Caco-2 (cell line): ENCODE results near the gene TTC28. TPM values are rescaled to one million over a fixed set of nuclear protein-coding genes. Genes with fewer than 3 reads are reported as not detected.

ENCODE experiments used
- BruUV-seq: library from RNA; stranded (reverse); fragments of 400-500 nt; replicated peaks from 2 replicates; lab custom pipeline; 2021; lab: Mats Ljungman, UMichigan
- CTCF ChIA-PET: fragments of 300-600 bp; sonication (Branson Sonifier 250); formaldehyde crosslinking; loops from one replicate; lab custom pipeline; 2022; ENCODE audit warnings: antibody characterized with exemption; lab: Charles Lee
- POLR2A ChIA-PET: fragments of 300-600 bp; sonication (Branson Sonifier 250); formaldehyde crosslinking; loops from one replicate; lab custom pipeline; 2022; ENCODE audit warnings: antibody characterized with exemption; lab: Charles Lee
- DNase-seq, 2 experiments: peaks; one replicate each; pipeline versions ENCODE4 v3.0.0 to v3.0.0-alpha.2; 2020 to 2022
- H3K27me3 ChIP-seq: replicated peaks from 2 replicates; pipeline ENCODE4 v1.6.0; 2011; ENCODE audit warnings: low read length; ENCODE audit not compliant: control insufficient read depth, insufficient read depth
- H3K36me3 ChIP-seq: 2 replicates; pipeline ENCODE4 v1.5.1; 2011; ENCODE audit warnings: low read length; ENCODE audit not compliant: control insufficient read depth, insufficient read depth
- H3K4me1 ChIP-seq: fragments of 250-450 bp; sonication (Bioruptor Pico); 2 replicates; pipeline ENCODE4 v1.5.1; 2020; ENCODE audit warnings: mild to moderate bottlenecking
- H3K4me3 ChIP-seq: 2 replicates; pipeline ENCODE4 v1.5.1; 2011; ENCODE audit warnings: low read depth, mild to moderate bottlenecking, control low read depth, low read length
- H3K9me3 ChIP-seq: fragments of 250-450 bp; sonication (Bioruptor Pico); 2 replicates; pipeline ENCODE4 v1.5.1; 2020; ENCODE audit warnings: mild to moderate bottlenecking, moderate library complexity
- H3K27ac Mint-ChIP-seq: one replicate; pipeline ENCODE4 v1.8.0; 2022; ENCODE audit warnings: mixed read lengths; ENCODE audit not compliant: unreplicated experiment
- H3K27me3 Mint-ChIP-seq: one replicate; pipeline ENCODE4 v1.8.0; 2022; ENCODE audit warnings: mixed read lengths; ENCODE audit not compliant: insufficient read depth, unreplicated experiment
- H3K36me3 Mint-ChIP-seq: one replicate; pipeline ENCODE4 v1.8.0; 2022; ENCODE audit warnings: mild to moderate bottlenecking, mixed read lengths; ENCODE audit not compliant: insufficient read depth, unreplicated experiment
- H3K4me1 Mint-ChIP-seq: one replicate; pipeline ENCODE4 v1.8.0; 2022; ENCODE audit warnings: low read depth, mixed read lengths; ENCODE audit not compliant: unreplicated experiment
- H3K4me3 Mint-ChIP-seq: one replicate; pipeline ENCODE4 v1.8.0; 2022; ENCODE audit warnings: mild to moderate bottlenecking, moderate library complexity, mixed read lengths; ENCODE audit not compliant: unreplicated experiment
- H3K9me3 Mint-ChIP-seq: one replicate; pipeline ENCODE4 v1.8.0; 2022; ENCODE audit warnings: mixed read lengths; ENCODE audit not compliant: unreplicated experiment
- CTCF ChIP-seq, 2 experiments: fragments of 200-600 bp in 1 of 2; IDR thresholded peaks; 1 replicate in 1 of 2; 2 replicates in 1 of 2; pipeline versions ENCODE4 v1.5.1 to v1.8.0; 2011 to 2022; ENCODE audit warnings: antibody characterized with exemption in 1 of 2, control low read depth in 1 of 2, inconsistent platforms in 1 of 2, low read depth in 1 of 2, low read length in 1 of 2, mild to moderate bottlenecking in 1 of 2, moderate library complexity in 1 of 2; ENCODE audit not compliant: insufficient read depth in 1 of 2, severe bottlenecking in 1 of 2, unreplicated experiment in 1 of 2
- intact Hi-C: fragments of 100-400 bp; cut with micrococcal nuclease; formaldehyde crosslinking; loops from one replicate; pipeline ENCODE4 v1.10.0; 2022; ENCODE audit not compliant: unreplicated experiment
- total RNA-seq: library from RNA; stranded (reverse); gene quantifications from 2 replicates; pipeline ENCODE4 v1.2.3, GENCODE V29; 2022

TTC28 gene
- total RNA-seq, 1 experiment from 2014 or later, result 12.0 TPM

GRCh38 chr22:28413612-28414399, 265.8 kb downstream of the TTC28 start:
- H3K27ac Mint-ChIP-seq, result no peak overlapping the region

GRCh38 chr22:28412109-28412508, 267.5 kb downstream of the TTC28 start:
- Mint-ChIP-seq H3K9me3 (no peaks in the 10 kb centered on the region), H3K36me3 (no peaks in the 10 kb centered on the region), H3K4me1 (peaks cover 8% of the 10 kb centered on the region), H3K4me3 (no peak overlapping the region), H3K27me3 (no peaks in the 10 kb centered on the region), H3K27ac (no peak overlapping the region)
- BruUV-seq, result no TSS peak
- no peak for DNase-seq
- no peak overlapping the region for H3K4me3 ChIP-seq
- H3K36me3 ChIP-seq, result no peaks in the 10 kb centered on the region
- no peak for TF ChIP-seq CTCF (IDR thresholded peaks at IDR 0.05; ENCODE audit: insufficient read depth in 1 of 2, low read depth in 1 of 2, low read length in 1 of 2, severe bottlenecking in 1 of 2, unreplicated experiment in 1 of 2)
- intact Hi-C loops, result no loop called here
- CTCF ChIA-PET, result no interaction called here
- H3K9me3 ChIP-seq, result no peaks in the 10 kb centered on the region
- peaks cover 5% of the 10 kb centered on the region; the same call in 1 of the 2 replicates for H3K4me1 ChIP-seq
- H3K27me3 ChIP-seq, result no peaks in the 10 kb centered on the region
- POLR2A ChIA-PET, result no interaction called here

More at GRCh38 chr22:28413612-28414399, 265.8 kb downstream of the TTC28 start:
- Histone ChIP-seq H3K36me3 (no peaks in the 10 kb centered on the region), H3K4me3 (no peak overlapping the region), H3K4me1 (peaks cover 5% of the 10 kb centered on the region; the same call in 1 of the 2 replicates), H3K9me3 (no peaks in the 10 kb centered on the region), H3K27me3 (no peaks in the 10 kb centered on the region)
- H3K36me3 Mint-ChIP-seq, result no peaks in the 10 kb centered on the region
- no peaks in the 10 kb centered on the region for H3K27me3 Mint-ChIP-seq
- no peak overlapping the region for H3K4me3 Mint-ChIP-seq
- DNase-seq, result no peak
- intact Hi-C loops, result no loop called here
- CTCF ChIA-PET, result no interaction called here
- no TSS peak for BruUV-seq
- H3K4me1 Mint-ChIP-seq, result peaks cover 9% of the 10 kb centered on the region
- TF ChIP-seq CTCF (IDR thresholded peaks at IDR 0.05; ENCODE audit: insufficient read depth in 1 of 2, low read depth in 1 of 2, low read length in 1 of 2, severe bottlenecking in 1 of 2, unreplicated experiment in 1 of 2), result no peak
- H3K9me3 Mint-ChIP-seq, result no peaks in the 10 kb centered on the region
- POLR2A ChIA-PET, result no interaction called here

- H3K9me3 Mint-ChIP-seq, result no peaks in the 10 kb centered on the region
- peaks cover 8% of the 10 kb centered on the region for H3K4me1 Mint-ChIP-seq
- no peak overlapping the region for H3K4me3 Mint-ChIP-seq
- Histone ChIP-seq H3K9me3 (no peaks in the 10 kb centered on the region), H3K36me3 (no peaks in the 10 kb centered on the region), H3K27me3 (no peaks in the 10 kb centered on the region), H3K4me1 (peaks cover 5% of the 10 kb centered on the region; the same call in 1 of the 2 replicates), H3K4me3 (no peak overlapping the region)
- CTCF ChIA-PET, result no interaction called here
- no peak overlapping the region for H3K27ac Mint-ChIP-seq
- H3K27me3 Mint-ChIP-seq, result no peaks in the 10 kb centered on the region
- no peak for TF ChIP-seq CTCF (IDR thresholded peaks at IDR 0.05; ENCODE audit: insufficient read depth in 1 of 2, low read depth in 1 of 2, low read length in 1 of 2, severe bottlenecking in 1 of 2, unreplicated experiment in 1 of 2)
- DNase-seq, result no peak
- POLR2A ChIA-PET, result no interaction called here
- BruUV-seq, result no TSS peak
- no peaks in the 10 kb centered on the region for H3K36me3 Mint-ChIP-seq
- intact Hi-C loops, result no loop called here
These were observed 268.5 kb downstream of the TTC28 start for GRCh38 chr22:28411125-28411524.
